ENCODE results near the gene CDH23. TPM values are rescaled to one million over a fixed set of nuclear protein-coding genes. Genes with fewer than 3 reads are reported as not detected.

Gene CDH23
- total RNA-seq, 1 experiment from 2014 or later, result 2.9 TPM

DNA sequence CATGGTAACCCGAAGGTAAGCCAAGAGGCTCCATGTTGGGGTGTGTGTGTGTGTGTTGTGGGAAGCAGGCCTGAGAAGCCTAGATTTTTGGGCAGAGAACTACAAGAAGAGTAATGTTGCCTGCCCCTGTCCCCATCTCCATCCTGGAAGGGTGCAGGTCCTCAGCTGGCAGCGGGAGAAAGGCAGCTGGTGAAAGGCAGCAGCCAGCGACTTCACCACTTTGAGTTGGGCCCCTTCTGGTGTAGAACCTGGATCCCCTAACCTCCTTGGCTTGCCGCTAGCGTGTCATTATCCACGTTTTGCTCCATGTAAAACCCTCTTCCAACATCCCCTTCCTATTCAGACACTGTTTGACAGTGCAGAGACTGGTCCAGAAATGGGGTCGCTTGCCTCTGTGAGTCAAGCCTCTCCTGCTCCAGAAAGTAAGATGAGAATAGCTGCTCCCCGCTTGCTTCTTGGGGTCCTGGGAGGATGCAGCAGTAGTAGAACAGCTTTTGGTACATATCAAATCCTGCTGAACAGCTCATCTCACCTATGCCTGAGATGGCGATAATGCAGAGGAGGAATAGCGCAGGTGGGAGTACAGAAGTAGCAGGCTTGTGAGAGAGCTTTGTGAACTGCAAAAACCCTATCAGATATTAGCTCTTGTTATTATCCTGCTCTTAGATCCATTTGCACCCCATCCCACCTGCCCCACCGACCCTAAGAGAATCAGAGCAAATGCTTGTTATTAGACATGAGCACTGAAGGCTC is 22.1 kb upstream of the CDH23 start:
- TF ChIP-seq FOXK1 (CRISPR knock-in tag; IDR thresholded peaks at IDR 0.05) (no peak), HMGXB4 (CRISPR knock-in tag; IDR thresholded peaks at IDR 0.05) (no peak), NR3C1 (CRISPR knock-in tag; conservative IDR thresholded peaks at IDR 0.05; ENCODE audit: low read depth) (no peak), ETV6 (CRISPR knock-in tag; IDR thresholded peaks at IDR 0.05) (no peak), ZNF396 (CRISPR knock-in tag; IDR thresholded peaks at IDR 0.05; ENCODE audit: borderline replicate concordance) (no peak), NFE2L1 (CRISPR knock-in tag; IDR thresholded peaks at IDR 0.05) (no peak), MLX (CRISPR knock-in tag; IDR thresholded peaks at IDR 0.05) (no peak), OVOL2 (CRISPR knock-in tag; IDR thresholded peaks at IDR 0.05; ENCODE audit: borderline replicate concordance) (no peak), AFF4 (CRISPR knock-in tag; IDR thresholded peaks at IDR 0.05; ENCODE audit: borderline replicate concordance) (no peak), JAZF1 (CRISPR knock-in tag; IDR thresholded peaks at IDR 0.05) (no peak), ATF2 (CRISPR knock-in tag; IDR thresholded peaks at IDR 0.05; ENCODE audit: borderline replicate concordance, low read depth) (no peak), TEAD1 (CRISPR knock-in tag; IDR thresholded peaks at IDR 0.05) (no peak), NR1H2 (CRISPR knock-in tag; IDR thresholded peaks at IDR 0.05) (no peak), ATF1 (CRISPR knock-in tag; IDR thresholded peaks at IDR 0.05) (no peak), ZNF671 (CRISPR knock-in tag; IDR thresholded peaks at IDR 0.05) (no peak), TEAD4 (CRISPR knock-in tag; IDR thresholded peaks at IDR 0.05) (no peak), ESRRA (CRISPR knock-in tag; IDR thresholded peaks at IDR 0.05; ENCODE audit: borderline replicate concordance) (no peak)
- TF ChIP-seq, protein P1, sequence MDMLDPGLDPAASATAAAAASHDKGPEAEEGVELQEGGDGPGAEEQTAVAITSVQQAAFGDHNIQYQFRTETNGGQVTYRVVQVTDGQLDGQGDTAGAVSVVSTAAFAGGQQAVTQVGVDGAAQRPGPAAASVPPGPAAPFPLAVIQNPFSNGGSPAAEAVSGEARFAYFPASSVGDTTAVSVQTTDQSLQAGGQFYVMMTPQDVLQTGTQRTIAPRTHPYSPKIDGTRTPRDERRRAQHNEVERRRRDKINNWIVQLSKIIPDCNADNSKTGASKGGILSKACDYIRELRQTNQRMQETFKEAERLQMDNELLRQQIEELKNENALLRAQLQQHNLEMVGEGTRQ (CRISPR knock-in tag; IDR thresholded peaks at IDR 0.05), result no peak
- TF ChIP-seq, protein P2, sequence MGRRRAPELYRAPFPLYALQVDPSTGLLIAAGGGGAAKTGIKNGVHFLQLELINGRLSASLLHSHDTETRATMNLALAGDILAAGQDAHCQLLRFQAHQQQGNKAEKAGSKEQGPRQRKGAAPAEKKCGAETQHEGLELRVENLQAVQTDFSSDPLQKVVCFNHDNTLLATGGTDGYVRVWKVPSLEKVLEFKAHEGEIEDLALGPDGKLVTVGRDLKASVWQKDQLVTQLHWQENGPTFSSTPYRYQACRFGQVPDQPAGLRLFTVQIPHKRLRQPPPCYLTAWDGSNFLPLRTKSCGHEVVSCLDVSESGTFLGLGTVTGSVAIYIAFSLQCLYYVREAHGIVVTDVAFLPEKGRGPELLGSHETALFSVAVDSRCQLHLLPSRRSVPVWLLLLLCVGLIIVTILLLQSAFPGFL (CRISPR knock-in tag; IDR thresholded peaks at IDR 0.05; ENCODE audit: borderline replicate concordance), result no peak
- TF ChIP-seq, protein P3, sequence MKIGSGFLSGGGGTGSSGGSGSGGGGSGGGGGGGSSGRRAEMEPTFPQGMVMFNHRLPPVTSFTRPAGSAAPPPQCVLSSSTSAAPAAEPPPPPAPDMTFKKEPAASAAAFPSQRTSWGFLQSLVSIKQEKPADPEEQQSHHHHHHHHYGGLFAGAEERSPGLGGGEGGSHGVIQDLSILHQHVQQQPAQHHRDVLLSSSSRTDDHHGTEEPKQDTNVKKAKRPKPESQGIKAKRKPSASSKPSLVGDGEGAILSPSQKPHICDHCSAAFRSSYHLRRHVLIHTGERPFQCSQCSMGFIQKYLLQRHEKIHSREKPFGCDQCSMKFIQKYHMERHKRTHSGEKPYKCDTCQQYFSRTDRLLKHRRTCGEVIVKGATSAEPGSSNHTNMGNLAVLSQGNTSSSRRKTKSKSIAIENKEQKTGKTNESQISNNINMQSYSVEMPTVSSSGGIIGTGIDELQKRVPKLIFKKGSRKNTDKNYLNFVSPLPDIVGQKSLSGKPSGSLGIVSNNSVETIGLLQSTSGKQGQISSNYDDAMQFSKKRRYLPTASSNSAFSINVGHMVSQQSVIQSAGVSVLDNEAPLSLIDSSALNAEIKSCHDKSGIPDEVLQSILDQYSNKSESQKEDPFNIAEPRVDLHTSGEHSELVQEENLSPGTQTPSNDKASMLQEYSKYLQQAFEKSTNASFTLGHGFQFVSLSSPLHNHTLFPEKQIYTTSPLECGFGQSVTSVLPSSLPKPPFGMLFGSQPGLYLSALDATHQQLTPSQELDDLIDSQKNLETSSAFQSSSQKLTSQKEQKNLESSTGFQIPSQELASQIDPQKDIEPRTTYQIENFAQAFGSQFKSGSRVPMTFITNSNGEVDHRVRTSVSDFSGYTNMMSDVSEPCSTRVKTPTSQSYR (CRISPR knock-in tag; IDR thresholded peaks at IDR 0.05), result no peak
- DNase-seq (ENCODE audit: low spot score), result no peak
- no peak for ATAC-seq
- peaks cover 6% of the 10 kb centered on the region; the same call in 1 of the 2 replicates for H3K27me3 Mint-ChIP-seq (ENCODE audit: low read depth)
- peaks cover 5% of the 10 kb centered on the region for H3K4me1 Mint-ChIP-seq
- H3K36me3 Mint-ChIP-seq, result no peaks in the 10 kb centered on the region
- H3K9me3 Mint-ChIP-seq, result no peaks in the 10 kb centered on the region
- ChIA-PET POLR2A (no interaction called here), CTCF (interaction anchor here (1.0 to 1.5 kb wide), 5 partner anchors 22 to 471 kb away, joined by 3 to 14 read pairs (median 3); partner anchors contain the start of genes CDH23 and SLC29A3)
- no peak overlapping the region for H3K27ac Mint-ChIP-seq
- no peak overlapping the region for H3K4me3 Mint-ChIP-seq

Measured in WTC11 (cell line).